GM21381 (cell line): ENCODE data around the gene IFT57.

ENCODE experiments used
- ATAC-seq: cut with Tn5 transposase; IDR thresholded peaks from one replicate; pipeline ENCODE4 v1.9.1; 2021; ENCODE audit warnings: mild to moderate bottlenecking, moderate library complexity; ENCODE audit not compliant: unreplicated experiment

IFT57 gene

GRCh38 chr3:108127301-108127988 is 94.8 kb downstream of the IFT57 start:
- no peak for ATAC-seq

GRCh38 chr3:108126348-108126747 is 95.9 kb downstream of the IFT57 start:
- ATAC-seq, result no peak

GRCh38 chr3:108125550-108126071 is 96.6 kb downstream of the IFT57 start:
- ATAC-seq, result peak; percentile 50

GRCh38 chr3:108125153-108125543 is 97.1 kb downstream of the IFT57 start:
- ATAC-seq, result no peak

- peak; percentile 80 for ATAC-seq
Measured at GRCh38 chr3:108124337-108125152, 97.7 kb downstream of the IFT57 start.

- no peak for ATAC-seq
Measured at GRCh38 chr3:108123326-108123725, 98.9 kb downstream of the IFT57 start.

- no peak for ATAC-seq
Measured at GRCh38 chr3:108122276-108122675, 99.9 kb downstream of the IFT57 start.

- no peak for ATAC-seq
Measured at GRCh38 chr3:108119398-108120104, 102.7 kb downstream of the IFT57 start.

GRCh38 chr3:108118038-108118768 is 104.0 kb downstream of the IFT57 start:
- no peak for ATAC-seq

- no peak for ATAC-seq
Measured at GRCh38 chr3:108117241-108117775, 104.9 kb downstream of the IFT57 start.

- ATAC-seq, result no peak
Measured at GRCh38 chr3:108114423-108115065, 107.7 kb downstream of the IFT57 start.

- no peak for ATAC-seq
Measured at GRCh38 chr3:108113975-108114374, 108.2 kb downstream of the IFT57 start.

- ATAC-seq, result no peak
Measured at GRCh38 chr3:108110934-108111333, 111.3 kb downstream of the IFT57 start.
